A549 (cell line): ENCODE measurements around the gene SCRN2.

ENCODE experiments used
- EP300 ChIP-seq, 2 experiments: fragments of >200 bp; sonication (Bioruptor Twin); formaldehyde crosslinking; IDR thresholded peaks; 2 replicates in 1 of 2; 3 replicates in 1 of 2; pipeline ENCODE4 v1.6.1; 2016 to 2017
- TF ChIP-seq, protein P1 (sequence below): fragments of >200 bp; sonication (Bioruptor Twin); formaldehyde crosslinking; IDR thresholded peaks from 3 replicates; pipeline ENCODE4 v1.5.1; 2016

- TF ChIP-seq, protein P1, sequence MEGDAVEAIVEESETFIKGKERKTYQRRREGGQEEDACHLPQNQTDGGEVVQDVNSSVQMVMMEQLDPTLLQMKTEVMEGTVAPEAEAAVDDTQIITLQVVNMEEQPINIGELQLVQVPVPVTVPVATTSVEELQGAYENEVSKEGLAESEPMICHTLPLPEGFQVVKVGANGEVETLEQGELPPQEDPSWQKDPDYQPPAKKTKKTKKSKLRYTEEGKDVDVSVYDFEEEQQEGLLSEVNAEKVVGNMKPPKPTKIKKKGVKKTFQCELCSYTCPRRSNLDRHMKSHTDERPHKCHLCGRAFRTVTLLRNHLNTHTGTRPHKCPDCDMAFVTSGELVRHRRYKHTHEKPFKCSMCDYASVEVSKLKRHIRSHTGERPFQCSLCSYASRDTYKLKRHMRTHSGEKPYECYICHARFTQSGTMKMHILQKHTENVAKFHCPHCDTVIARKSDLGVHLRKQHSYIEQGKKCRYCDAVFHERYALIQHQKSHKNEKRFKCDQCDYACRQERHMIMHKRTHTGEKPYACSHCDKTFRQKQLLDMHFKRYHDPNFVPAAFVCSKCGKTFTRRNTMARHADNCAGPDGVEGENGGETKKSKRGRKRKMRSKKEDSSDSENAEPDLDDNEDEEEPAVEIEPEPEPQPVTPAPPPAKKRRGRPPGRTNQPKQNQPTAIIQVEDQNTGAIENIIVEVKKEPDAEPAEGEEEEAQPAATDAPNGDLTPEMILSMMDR: no peak
- TF ChIP-seq EP300 (IDR thresholded peaks at IDR 0.05): no peak
Measured at GRCh38 chr17:47841488-47842291, 617 bp upstream of the SCRN2 start.
